Measurements from ENCODE around the gene DDX39A.

Gene DDX39A

GRCh38 chr19:14432791-14433553 is 13.8 kb upstream of the DDX39A start, which contains the start of gene PKN1:
TSS of gene PKN1 (plus strand) at chr19:14433306. CDS start at chr19:14433522, 216 bp downstream.
- DNase-seq (ENCODE audit: insufficient read length) (peak; percentile 83), FAIRE-seq (no peak)

GRCh38 chr19:14430712-14431111 is 11.6 kb upstream of the DDX39A start:
- no peak for FAIRE-seq
- TF ChIP-seq POLR2AphosphoS5 (IDR thresholded peaks at IDR 0.05; ENCODE audit: low read depth, low read length) = no peak
- TF ChIP-seq TAF1 (IDR thresholded peaks at IDR 0.05; ENCODE audit: borderline replicate concordance, low read depth, low read length) = no peak
- no peak for TF ChIP-seq POLR2A (IDR thresholded peaks at IDR 0.05; ENCODE audit: low read depth, low read length)
- DNase-seq (ENCODE audit: insufficient read length) = no peak

More at GRCh38 chr19:14432791-14433553, 13.8 kb upstream of the DDX39A start, which contains the start of gene PKN1:
- TF ChIP-seq POLR2AphosphoS5 (IDR thresholded peaks at IDR 0.05; ENCODE audit: low read depth, low read length) (no peak), POLR2A (IDR thresholded peaks at IDR 0.05; ENCODE audit: low read depth, low read length) (no peak), TAF1 (IDR thresholded peaks at IDR 0.05; ENCODE audit: borderline replicate concordance, low read depth, low read length) (no peak)

DNA sequence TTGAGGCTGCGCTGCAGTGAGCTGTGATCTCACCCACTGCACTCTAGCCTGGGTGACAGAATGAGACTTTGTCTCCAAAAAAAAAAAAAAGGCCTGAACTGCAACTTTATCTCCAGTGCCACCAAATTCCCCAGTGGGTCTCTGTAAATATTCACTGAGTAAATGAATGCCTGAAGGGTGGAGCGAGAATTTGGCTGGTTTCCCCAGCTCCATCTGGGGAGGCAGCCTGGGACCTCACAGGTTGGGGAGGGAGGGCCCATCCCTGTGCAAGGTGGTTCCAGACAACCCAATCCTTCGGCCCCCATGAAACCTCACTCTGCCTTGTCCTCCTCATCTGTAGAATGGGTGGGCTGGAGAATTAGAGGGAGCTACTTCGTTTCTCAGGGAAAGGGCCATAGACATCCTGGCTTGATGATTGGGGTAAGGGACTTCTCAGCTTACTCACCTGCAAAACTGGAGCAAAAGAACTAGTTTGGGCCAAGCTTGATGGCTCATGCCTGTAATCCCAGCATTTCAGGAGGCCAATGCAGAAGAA is 9.8 kb upstream of the DDX39A start:
- FAIRE-seq = no peak
- DNase-seq (ENCODE audit: insufficient read length) = no peak
- TF ChIP-seq POLR2AphosphoS5 (IDR thresholded peaks at IDR 0.05; ENCODE audit: low read depth, low read length) (no peak), TAF1 (IDR thresholded peaks at IDR 0.05; ENCODE audit: borderline replicate concordance, low read depth, low read length) (no peak)

GRCh38 chr19:14427461-14427860 is 8.3 kb upstream of the DDX39A start:
- FAIRE-seq (no peak), DNase-seq (ENCODE audit: insufficient read length) (no peak)
- TF ChIP-seq TAF1 (IDR thresholded peaks at IDR 0.05; ENCODE audit: borderline replicate concordance, low read depth, low read length) (no peak), POLR2A (IDR thresholded peaks at IDR 0.05; ENCODE audit: low read depth, low read length) (no peak), POLR2AphosphoS5 (IDR thresholded peaks at IDR 0.05; ENCODE audit: low read depth, low read length) (no peak)

DNA sequence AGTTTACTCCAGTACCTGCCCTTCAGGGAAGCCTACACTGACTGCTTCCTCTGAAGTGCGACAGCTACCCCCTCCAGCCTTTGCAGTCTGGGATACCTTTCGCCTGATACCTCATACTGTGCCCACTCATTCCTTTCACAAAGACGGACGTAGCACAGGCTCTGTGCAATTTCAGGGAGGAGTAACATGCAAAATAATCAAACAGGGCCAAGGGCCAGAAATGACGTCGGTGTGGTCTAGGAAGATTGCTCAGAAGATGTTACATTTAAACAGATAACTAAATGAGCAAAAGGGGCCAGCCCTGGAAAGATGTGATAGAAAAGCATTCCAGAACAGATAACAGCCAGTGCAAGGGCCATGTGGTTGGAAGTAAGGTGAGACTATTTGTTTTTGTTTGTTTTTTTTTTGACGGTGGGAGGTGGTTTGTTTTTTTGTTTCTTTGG is 6.6 kb upstream of the DDX39A start:
- DNase-seq (ENCODE audit: insufficient read length) (no peak), FAIRE-seq (no peak)
- no peak for TF ChIP-seq POLR2AphosphoS5 (IDR thresholded peaks at IDR 0.05; ENCODE audit: low read depth, low read length)
- no peak for TF ChIP-seq TAF1 (IDR thresholded peaks at IDR 0.05; ENCODE audit: borderline replicate concordance, low read depth, low read length)
- TF ChIP-seq POLR2A (IDR thresholded peaks at IDR 0.05; ENCODE audit: low read depth, low read length) = no peak

GRCh38 chr19:14418856-14419105 is 360 bp downstream of the DDX39A start:
- DNase-seq (ENCODE audit: insufficient read length) = peak; percentile 89
- no peak for FAIRE-seq
- TF ChIP-seq POLR2A (IDR thresholded peaks at IDR 0.05; ENCODE audit: low read depth, low read length) (no peak), POLR2AphosphoS5 (IDR thresholded peaks at IDR 0.05; ENCODE audit: low read depth, low read length) (no peak)

- no peak for FAIRE-seq
- no peak for DNase-seq (ENCODE audit: insufficient read length)
- TF ChIP-seq TAF1 (IDR thresholded peaks at IDR 0.05; ENCODE audit: borderline replicate concordance, low read depth, low read length) (no peak), POLR2A (IDR thresholded peaks at IDR 0.05; ENCODE audit: low read depth, low read length) (no peak), POLR2AphosphoS5 (IDR thresholded peaks at IDR 0.05; ENCODE audit: low read depth, low read length) (no peak)
Measured at GRCh38 chr19:14416817-14417231, 2.3 kb downstream of the DDX39A start.

- DNase-seq (ENCODE audit: insufficient read length) (no peak), FAIRE-seq (no peak)
- no peak for TF ChIP-seq POLR2A (IDR thresholded peaks at IDR 0.05; ENCODE audit: low read depth, low read length)
- TF ChIP-seq POLR2AphosphoS5 (IDR thresholded peaks at IDR 0.05; ENCODE audit: low read depth, low read length) = no peak
- TF ChIP-seq TAF1 (IDR thresholded peaks at IDR 0.05; ENCODE audit: borderline replicate concordance, low read depth, low read length) = no peak
Measured at GRCh38 chr19:14414926-14415690, 4.0 kb downstream of the DDX39A start.

DNA sequence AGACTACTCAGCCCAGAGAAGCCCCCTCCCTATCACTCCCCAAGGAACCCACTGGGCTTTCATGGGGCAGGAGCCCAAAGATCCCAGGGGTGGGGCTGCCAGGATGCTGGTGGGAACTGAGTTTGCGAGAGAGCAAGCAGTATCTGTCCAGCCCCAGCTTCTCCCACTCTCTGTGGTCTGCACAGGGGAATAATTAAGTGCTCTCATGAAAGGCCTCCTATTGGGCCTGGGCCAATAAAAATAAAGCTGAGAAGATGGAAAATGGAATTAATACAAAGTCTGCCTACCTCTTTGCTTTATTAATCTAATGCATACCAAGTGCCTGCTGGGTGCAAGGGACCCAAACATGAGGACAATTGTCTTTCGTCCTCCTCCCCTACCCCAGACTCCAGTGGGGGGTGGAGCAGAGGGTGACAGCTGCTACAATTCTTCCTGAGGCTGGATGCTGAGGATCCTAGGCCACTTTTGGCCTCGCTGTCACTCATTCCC is 5.4 kb downstream of the DDX39A start:
- DNase-seq (ENCODE audit: insufficient read length) (no peak), FAIRE-seq (no peak)
- TF ChIP-seq POLR2A (IDR thresholded peaks at IDR 0.05; ENCODE audit: low read depth, low read length) (no peak; the same call in 1 of the 2 replicates), POLR2AphosphoS5 (IDR thresholded peaks at IDR 0.05; ENCODE audit: low read depth, low read length) (no peak), TAF1 (IDR thresholded peaks at IDR 0.05; ENCODE audit: borderline replicate concordance, low read depth, low read length) (no peak)

DNA sequence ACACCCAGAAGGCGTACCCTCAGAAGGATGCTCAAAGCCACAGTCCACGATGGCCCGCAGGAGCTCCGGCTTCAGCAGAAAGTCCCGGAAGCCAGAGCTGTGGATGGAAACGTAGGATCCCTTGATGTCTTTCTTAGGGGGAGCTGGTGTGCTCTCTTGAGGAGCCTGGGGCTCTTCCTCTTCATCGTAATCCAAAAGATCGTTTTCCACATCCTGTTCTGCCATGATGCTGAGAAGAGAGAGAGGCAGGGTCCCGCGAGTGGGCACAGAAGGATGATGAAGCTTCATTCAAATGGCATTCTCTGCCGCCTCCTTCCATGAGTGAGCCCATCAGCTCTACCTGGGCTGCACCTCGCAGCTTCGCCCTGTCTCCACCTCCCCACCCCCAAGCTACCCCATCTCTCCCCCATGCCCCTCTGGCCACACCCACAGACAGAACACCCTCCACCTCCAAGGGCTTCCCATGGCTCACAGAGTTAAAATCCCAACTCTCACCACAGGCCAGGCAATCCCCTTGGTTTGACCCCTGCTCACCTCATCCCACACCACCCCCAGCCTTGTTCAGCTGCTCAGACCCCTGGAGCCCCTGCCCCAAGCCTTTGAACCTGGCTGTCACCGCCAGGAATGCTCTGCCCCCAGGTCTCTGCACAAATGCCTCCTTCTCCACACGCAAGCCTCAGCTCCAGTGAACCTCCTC is 6.0 kb downstream of the DDX39A start:
- FAIRE-seq (no peak), DNase-seq (ENCODE audit: insufficient read length) (no peak)
- TF ChIP-seq TAF1 (IDR thresholded peaks at IDR 0.05; ENCODE audit: borderline replicate concordance, low read depth, low read length) (no peak), POLR2A (IDR thresholded peaks at IDR 0.05; ENCODE audit: low read depth, low read length) (no peak), POLR2AphosphoS5 (IDR thresholded peaks at IDR 0.05; ENCODE audit: low read depth, low read length) (no peak)

- FAIRE-seq (no peak), DNase-seq (ENCODE audit: insufficient read length) (no peak)
- TF ChIP-seq POLR2AphosphoS5 (IDR thresholded peaks at IDR 0.05; ENCODE audit: low read depth, low read length) (no peak), POLR2A (IDR thresholded peaks at IDR 0.05; ENCODE audit: low read depth, low read length) (no peak), TAF1 (IDR thresholded peaks at IDR 0.05; ENCODE audit: borderline replicate concordance, low read depth, low read length) (no peak)
Measured at GRCh38 chr19:14412324-14412995, 6.7 kb downstream of the DDX39A start.
